SK-N-SH treated with all-trans-retinoic acid at 6 μM for 48 hours (cell line): ENCODE data around the gene RAB11B.
"Not testable (repeated sequence)": the region's sequence is repeated elsewhere in the genome, so short reads cannot be mapped to it uniquely, and the experiment has no call there.

ENCODE experiments used
- ARNTL ChIP-seq: fragments of 450-650 bp; formaldehyde crosslinking; IDR thresholded peaks from 2 replicates; pipeline ENCODE4 v1.5.0; 2020; ENCODE audit warnings: low read depth, mild to moderate bottlenecking, moderate library complexity, borderline replicate concordance
- CSDC2 ChIP-seq: fragments of 250-450 bp; sonication (Bioruptor Pico); IDR thresholded peaks from 2 replicates; pipeline ENCODE4 v1.5.0; 2020; ENCODE audit warnings: mild to moderate bottlenecking, moderate library complexity
- ESRRG ChIP-seq: fragments of 250-450 bp; sonication (Bioruptor Pico); IDR thresholded peaks from 2 replicates; pipeline ENCODE4 v1.6.1; 2021; ENCODE audit warnings: mild to moderate bottlenecking
- RARB ChIP-seq: fragments of 250-450 bp; sonication (Bioruptor Pico); IDR thresholded peaks from 2 replicates; pipeline ENCODE4 v1.8.0; 2021; ENCODE audit warnings: mild to moderate bottlenecking, moderate library complexity
- TCF4 ChIP-seq: fragments of 250-450 bp; sonication (Bioruptor Pico); IDR thresholded peaks from 2 replicates; pipeline ENCODE4 v1.8.0; 2021; ENCODE audit warnings: mild to moderate bottlenecking, moderate library complexity, borderline replicate concordance
- ZFP3 ChIP-seq: fragments of 250-450 bp; sonication (Bioruptor Pico); IDR thresholded peaks from 2 replicates; pipeline ENCODE4 v1.5.0; 2020; ENCODE audit warnings: mild to moderate bottlenecking, moderate library complexity
- ZFP30 ChIP-seq: fragments of 450-650 bp; formaldehyde crosslinking; IDR thresholded peaks from 2 replicates; pipeline ENCODE4 v1.5.0; 2022; ENCODE audit warnings: mild to moderate bottlenecking, moderate library complexity
- ZNF565 ChIP-seq: fragments of 450-650 bp; formaldehyde crosslinking; conservative IDR thresholded peaks from 2 replicates; pipeline ENCODE4 v1.5.0; 2020; ENCODE audit warnings: low read depth, mild to moderate bottlenecking, moderate library complexity
- ZNF70 ChIP-seq: fragments of 450-650 bp; formaldehyde crosslinking; IDR thresholded peaks from 2 replicates; pipeline ENCODE4 v1.5.0; 2020; ENCODE audit warnings: mild to moderate bottlenecking, moderate library complexity
- ZNF8 ChIP-seq: fragments of 450-650 bp; formaldehyde crosslinking; IDR thresholded peaks from 2 replicates; pipeline ENCODE4 v1.5.0; 2020; ENCODE audit warnings: mild to moderate bottlenecking, moderate library complexity
- TF ChIP-seq, protein P1 (sequence below): fragments of 250-450 bp; sonication (Bioruptor Pico); IDR thresholded peaks from 2 replicates; pipeline ENCODE4 v1.5.1; 2020; ENCODE audit warnings: low read depth, mild to moderate bottlenecking, moderate library complexity
- TF ChIP-seq, protein P2 (sequence below): fragments of 250-450 bp; sonication (Bioruptor Pico); IDR thresholded peaks from 2 replicates; pipeline ENCODE4 v1.8.0; 2020; ENCODE audit warnings: mild to moderate bottlenecking, moderate library complexity, borderline replicate concordance
- TF ChIP-seq, protein P3 (sequence below): fragments of 250-450 bp; sonication (Bioruptor Pico); IDR thresholded peaks from 2 replicates; pipeline ENCODE4 v1.5.1; 2021; ENCODE audit warnings: mild to moderate bottlenecking, moderate library complexity

DNA sequence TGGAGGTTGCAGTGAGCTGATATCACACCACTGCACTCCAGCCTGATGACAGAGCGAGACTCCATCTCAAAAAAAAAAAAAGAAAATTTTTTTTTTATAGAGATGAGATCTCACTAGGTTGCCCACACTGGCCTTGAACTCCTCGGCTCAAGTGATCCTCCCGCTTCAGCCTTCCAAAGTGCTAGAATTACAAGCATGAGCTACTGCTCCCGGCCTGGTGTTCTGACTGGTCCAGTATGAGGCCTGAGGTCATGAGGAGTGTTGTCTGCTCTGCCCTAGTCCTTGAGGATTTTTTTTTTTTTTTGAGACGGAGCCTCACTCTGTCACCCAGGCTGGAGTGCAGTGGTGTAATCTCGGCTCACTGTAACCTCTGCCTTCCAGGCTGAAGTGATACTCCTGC is 35.2 kb downstream of the RAB11B start:
- not testable (repeated sequence) for TF ChIP-seq ZFP30 (CRISPR knock-in tag); RARB (CRISPR knock-in tag); ZFP3 (CRISPR knock-in tag); ZNF565; ARNTL; TCF4; ESRRG (CRISPR knock-in tag); ZNF70 (CRISPR knock-in tag); CSDC2 (CRISPR knock-in tag); ZNF8 (CRISPR knock-in tag)
- TF ChIP-seq, protein P1, sequence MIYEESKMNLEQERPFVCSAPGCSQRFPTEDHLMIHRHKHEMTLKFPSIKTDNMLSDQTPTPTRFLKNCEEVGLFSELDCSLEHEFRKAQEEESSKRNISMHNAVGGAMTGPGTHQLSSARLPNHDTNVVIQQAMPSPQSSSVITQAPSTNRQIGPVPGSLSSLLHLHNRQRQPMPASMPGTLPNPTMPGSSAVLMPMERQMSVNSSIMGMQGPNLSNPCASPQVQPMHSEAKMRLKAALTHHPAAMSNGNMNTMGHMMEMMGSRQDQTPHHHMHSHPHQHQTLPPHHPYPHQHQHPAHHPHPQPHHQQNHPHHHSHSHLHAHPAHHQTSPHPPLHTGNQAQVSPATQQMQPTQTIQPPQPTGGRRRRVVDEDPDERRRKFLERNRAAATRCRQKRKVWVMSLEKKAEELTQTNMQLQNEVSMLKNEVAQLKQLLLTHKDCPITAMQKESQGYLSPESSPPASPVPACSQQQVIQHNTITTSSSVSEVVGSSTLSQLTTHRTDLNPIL (CRISPR knock-in tag): not testable (repeated sequence)
- TF ChIP-seq, protein P2, sequence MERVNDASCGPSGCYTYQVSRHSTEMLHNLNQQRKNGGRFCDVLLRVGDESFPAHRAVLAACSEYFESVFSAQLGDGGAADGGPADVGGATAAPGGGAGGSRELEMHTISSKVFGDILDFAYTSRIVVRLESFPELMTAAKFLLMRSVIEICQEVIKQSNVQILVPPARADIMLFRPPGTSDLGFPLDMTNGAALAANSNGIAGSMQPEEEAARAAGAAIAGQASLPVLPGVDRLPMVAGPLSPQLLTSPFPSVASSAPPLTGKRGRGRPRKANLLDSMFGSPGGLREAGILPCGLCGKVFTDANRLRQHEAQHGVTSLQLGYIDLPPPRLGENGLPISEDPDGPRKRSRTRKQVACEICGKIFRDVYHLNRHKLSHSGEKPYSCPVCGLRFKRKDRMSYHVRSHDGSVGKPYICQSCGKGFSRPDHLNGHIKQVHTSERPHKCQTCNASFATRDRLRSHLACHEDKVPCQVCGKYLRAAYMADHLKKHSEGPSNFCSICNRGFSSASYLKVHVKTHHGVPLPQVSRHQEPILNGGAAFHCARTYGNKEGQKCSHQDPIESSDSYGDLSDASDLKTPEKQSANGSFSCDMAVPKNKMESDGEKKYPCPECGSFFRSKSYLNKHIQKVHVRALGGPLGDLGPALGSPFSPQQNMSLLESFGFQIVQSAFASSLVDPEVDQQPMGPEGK (CRISPR knock-in tag): not testable (repeated sequence)
- TF ChIP-seq, protein P3, sequence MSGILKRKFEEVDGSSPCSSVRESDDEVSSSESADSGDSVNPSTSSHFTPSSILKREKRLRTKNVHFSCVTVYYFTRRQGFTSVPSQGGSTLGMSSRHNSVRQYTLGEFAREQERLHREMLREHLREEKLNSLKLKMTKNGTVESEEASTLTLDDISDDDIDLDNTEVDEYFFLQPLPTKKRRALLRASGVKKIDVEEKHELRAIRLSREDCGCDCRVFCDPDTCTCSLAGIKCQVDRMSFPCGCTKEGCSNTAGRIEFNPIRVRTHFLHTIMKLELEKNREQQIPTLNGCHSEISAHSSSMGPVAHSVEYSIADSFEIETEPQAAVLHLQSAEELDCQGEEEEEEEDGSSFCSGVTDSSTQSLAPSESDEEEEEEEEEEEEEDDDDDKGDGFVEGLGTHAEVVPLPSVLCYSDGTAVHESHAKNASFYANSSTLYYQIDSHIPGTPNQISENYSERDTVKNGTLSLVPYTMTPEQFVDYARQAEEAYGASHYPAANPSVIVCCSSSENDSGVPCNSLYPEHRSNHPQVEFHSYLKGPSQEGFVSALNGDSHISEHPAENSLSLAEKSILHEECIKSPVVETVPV: not testable (repeated sequence)
